Right atrium auricular region (tissue), 2 donors: Measurements from ENCODE around the gene CCDC51. TPM values are rescaled to one million over a fixed set of nuclear protein-coding genes. Genes with fewer than 3 reads are reported as not detected.

ENCODE experiments used
- DNase-seq: peaks from one replicate; pipeline ENCODE4 v3.0.0-alpha.2; 2019; ENCODE audit warnings: low spot score
- H3K27ac ChIP-seq, 2 donors: fragments of 200-600 bp; sonication (generic); 1 replicate in 1 of 2; 2 replicates in 1 of 2; pipeline ENCODE4 v1.5.1; 2016 to 2019
- H3K27me3 ChIP-seq, 2 donors: fragments of 200-600 bp; sonication (generic); one replicate each; pipeline versions ENCODE4 v1.5.1 to v1.6.0; 2017 to 2019
- H3K36me3 ChIP-seq: fragments of 200-600 bp; sonication (generic); one replicate; pipeline ENCODE4 v1.5.1; 2016
- H3K4me1 ChIP-seq, 2 donors: fragments of 200-600 bp; sonication (generic); one replicate each; pipeline versions ENCODE4 v1.5.1 to v1.6.0; 2017 to 2019
- H3K4me3 ChIP-seq, 2 donors: fragments of 200-600 bp; sonication (generic); 1 replicate in 1 of 2; 2 replicates in 1 of 2; pipeline ENCODE4 v1.5.1; 2017 to 2019; ENCODE audit warnings: mild to moderate bottlenecking in 1 of 2, moderate library complexity in 1 of 2
- H3K9me3 ChIP-seq, 2 donors: fragments of 200-600 bp; sonication (generic); one replicate each; pipeline ENCODE4 v1.5.1; 2019
- CTCF ChIP-seq, 2 donors: fragments of 200-600 bp; sonication (generic); IDR thresholded peaks; one replicate each; pipeline ENCODE4 v1.5.1; 2019; ENCODE audit warnings: antibody characterized with exemption in 2 of 2
- total RNA-seq, 2 donors: library from RNA; depleted of rRNA; stranded (reverse); fragments of >200 nt; gene quantifications; one replicate each; pipeline ENCODE4 v1.1.0, GENCODE V29; 2016

CCDC51 gene
- total RNA-seq, 2 donors from 2014 or later: 8.4 to 9.2 TPM

- Histone ChIP-seq H3K27me3 (no peaks in the 10 kb centered on the region), H3K4me1 (peaks cover 0 to 13% of the 10 kb centered on the region in 2 donors), H3K4me3 (no peak overlapping the region), H3K9me3 (no peaks in the 10 kb centered on the region), H3K36me3 (peaks cover 76% of the 10 kb centered on the region), H3K27ac (no peak overlapping the region)
- no peak for TF ChIP-seq CTCF (IDR thresholded peaks at IDR 0.05)
- DNase-seq: no peak
These were observed 33.2 kb downstream of the CCDC51 start for GRCh38 chr3:48406443-48407431.

DNA sequence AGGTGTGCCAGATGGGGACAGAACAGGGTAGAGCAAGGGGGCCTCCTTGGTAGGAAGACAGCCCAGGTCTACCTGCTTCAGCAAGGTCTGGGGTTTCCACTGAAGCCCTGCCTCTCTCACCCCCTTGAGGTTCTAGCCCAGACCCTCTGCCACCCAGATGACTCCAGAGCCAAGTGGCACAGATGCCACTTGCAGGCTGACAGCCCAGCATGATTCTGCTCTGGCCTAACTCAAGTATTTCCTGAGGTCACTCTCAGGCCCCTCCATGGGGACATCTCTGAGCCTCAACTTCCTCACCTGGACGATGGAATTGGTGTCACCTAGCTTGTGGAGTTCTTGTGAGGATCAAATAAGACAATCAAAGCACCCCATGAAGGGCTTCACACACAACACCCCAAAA, 33.9 kb downstream of the CCDC51 start:
- no peak for TF ChIP-seq CTCF (IDR thresholded peaks at IDR 0.05)
- H3K4me3 ChIP-seq: no peak overlapping the region
- no peaks in the 10 kb centered on the region for H3K27me3 ChIP-seq
- peaks cover 0 to 18% of the 10 kb centered on the region in 2 donors for H3K4me1 ChIP-seq
- no peak overlapping the region for H3K27ac ChIP-seq
- H3K36me3 ChIP-seq: peaks cover 68% of the 10 kb centered on the region
- no peaks in the 10 kb centered on the region for H3K9me3 ChIP-seq
- no peak for DNase-seq

- peaks cover 63% of the 10 kb centered on the region for H3K36me3 ChIP-seq
- no peak for TF ChIP-seq CTCF (IDR thresholded peaks at IDR 0.05)
- peaks cover 0 to 18% of the 10 kb centered on the region in 2 donors for H3K4me1 ChIP-seq
- DNase-seq: peak; percentile 58
- H3K4me3 ChIP-seq: no peak overlapping the region
- H3K27me3 ChIP-seq: no peaks in the 10 kb centered on the region
- no peaks in the 10 kb centered on the region for H3K9me3 ChIP-seq
- no peak overlapping the region for H3K27ac ChIP-seq
These were observed 34.5 kb downstream of the CCDC51 start for GRCh38 chr3:48405343-48405881.

GRCh38 chr3:48404440-48405342, 35.2 kb downstream of the CCDC51 start:
- Histone ChIP-seq H3K27ac (peak overlapping the region in 1 of 2 donors; percentile 76), H3K27me3 (no peaks in the 10 kb centered on the region), H3K9me3 (no peaks in the 10 kb centered on the region), H3K4me3 (no peak overlapping the region), H3K4me1 (peaks cover 0 to 18% of the 10 kb centered on the region in 2 donors), H3K36me3 (peaks cover 56% of the 10 kb centered on the region)
- DNase-seq: peak; percentile 57
- TF ChIP-seq CTCF (IDR thresholded peaks at IDR 0.05): no peak

GRCh38 chr3:48403533-48404439, 36.1 kb downstream of the CCDC51 start:
- DNase-seq: peak; percentile 57
- peaks cover 0 to 18% of the 10 kb centered on the region in 2 donors for H3K4me1 ChIP-seq

More at GRCh38 chr3:48403533-48404439, 36.1 kb downstream of the CCDC51 start:
- Histone ChIP-seq H3K36me3 (peaks cover 47% of the 10 kb centered on the region), H3K4me3 (no peak overlapping the region), H3K27ac (peak overlapping the region; percentile 67 to 76), H3K27me3 (no peaks in the 10 kb centered on the region), H3K9me3 (no peaks in the 10 kb centered on the region)
- TF ChIP-seq CTCF (IDR thresholded peaks at IDR 0.05): no peak
